K562 (cell line): ENCODE results near the gene LMNTD2. TPM values are rescaled to one million over a fixed set of nuclear protein-coding genes. Genes with fewer than 3 reads are reported as not detected.
A peak's percentile ranks its signal among the peaks of the same experiment; 100 is the strongest.

Experiments
- BRF2 ChIP-seq: IDR thresholded peaks from 3 replicates; pipeline ENCODE4 v1.6.1; 2011; ENCODE audit warnings: borderline replicate concordance, mild to moderate bottlenecking; ENCODE audit not compliant: insufficient read length, insufficient read depth
- E2F6 ChIP-seq, 2 experiments: IDR thresholded peaks; 2 replicates each; pipeline ENCODE4 v1.6.1; 2011; ENCODE audit warnings: borderline replicate concordance in 1 of 2, control low read depth in 1 of 2, low read depth in 1 of 2, low read length in 1 of 2, mild to moderate bottlenecking in 1 of 2, mixed read lengths in 1 of 2, moderate library complexity in 1 of 2; ENCODE audit not compliant: insufficient read depth in 1 of 2, insufficient read length in 1 of 2, poor library complexity in 1 of 2, severe bottlenecking in 1 of 2; ENCODE audit errors: extremely low read depth in 1 of 2
- ID3 ChIP-seq, 2 experiments: fragments of 250-450 bp in 1 of 2; fragments of 450-650 bp in 1 of 2; sonication (Bioruptor Pico) in 1 of 2; IDR thresholded peaks; 2 replicates each; pipeline versions ENCODE4 v1.6.1 to v1.8.0; 2016 to 2021; ENCODE audit warnings: mild to moderate bottlenecking in 2 of 2, moderate library complexity in 2 of 2, missing compliant biosample characterization in 1 of 2, missing genetic modification characterization in 1 of 2
- MNT ChIP-seq, 2 experiments: fragments of 450-650 bp; conservative IDR thresholded peaks; 2 replicates each; pipeline ENCODE4 v1.6.1; 2017; ENCODE audit warnings: mild to moderate bottlenecking in 2 of 2, moderate library complexity in 2 of 2
- SPI1 ChIP-seq: IDR thresholded peaks from 2 replicates; pipeline ENCODE4 v1.6.1; 2011; ENCODE audit warnings: low read depth, low read length, control low read depth, borderline replicate concordance
- ZBTB5 ChIP-seq: fragments of 450-650 bp; IDR thresholded peaks from 2 replicates; pipeline ENCODE4 v1.6.1; 2017; ENCODE audit warnings: antibody characterized with exemption
- ZNF318 ChIP-seq, 2 experiments: fragments of 450-650 bp; IDR thresholded peaks; 2 replicates each; pipeline ENCODE4 v1.6.1; 2016; ENCODE audit warnings: mild to moderate bottlenecking in 2 of 2, borderline replicate concordance in 1 of 2, low read depth in 1 of 2, moderate library complexity in 1 of 2
- ZNF75A ChIP-seq: fragments of 450-650 bp; formaldehyde crosslinking; IDR thresholded peaks from 2 replicates; pipeline ENCODE4 v1.4.0; 2020; ENCODE audit warnings: mild to moderate bottlenecking
- polyA plus RNA-seq, 8 experiments: library from polyadenylated mRNA; depleted of rRNA in 4 of 8; stranded (reverse) in 5 of 8; unstranded in 3 of 8; fragments of >200 nt; fragmentation: Nextera tagmentation in 2 of 8; fragmentation: Illumina TruSeq in 1 of 8; extraction: Ambion mirVana in 2 of 8; extraction: Trizol in 1 of 8; gene quantifications; 2 replicates each; pipeline versions ENCODE4 v1.2.1 to v1.2.3, GENCODE V29; 2011 to 2014; ENCODE audit warnings: inconsistent platforms in 1 of 8, missing spikeins in 1 of 8
- total RNA-seq, 7 experiments: library from RNA; depleted of rRNA in 6 of 7; stranded (reverse); fragments of >200 nt in 6 of 7; fragmentation: Illumina TruSeq in 2 of 7; extraction: Trizol in 2 of 7; gene quantifications; 2 replicates each; pipeline versions ENCODE4 v1.2.1 to v1.2.3, GENCODE V29; 2011 to 2021; ENCODE audit warnings: low replicate concordance in 1 of 7

The LMNTD2 gene
- total and polyA plus RNA-seq, 9 of the 15 experiments (the other 6 are each of a cell fraction or from before 2014, with no cell fraction given) = 0.48 to 4.2 (median 1.5) TPM; not detected in 3

GRCh38 chr11:575996-576768, 15.6 kb upstream of the LMNTD2 start, which contains the start of gene PHRF1 (continued):
- TF ChIP-seq BRF2 (no peak), ZBTB5 (no peak), SPI1 (no peak), E2F6 (IDR thresholded peaks at IDR 0.05; ENCODE audit: borderline replicate concordance in 1 of 2, extremely low read depth in 1 of 2, insufficient read depth in 1 of 2, insufficient read length in 1 of 2, low read depth in 1 of 2, low read length in 1 of 2, poor library complexity in 1 of 2, severe bottlenecking in 1 of 2) (peak; percentile 30 to 79), ID3 (CRISPR knock-in tag; IDR thresholded peaks at IDR 0.05) (no peak), ID3 (tag; IDR thresholded peaks at IDR 0.05) (peak; percentile 51; the same call in 1 of the 2 replicates), ZNF318 (IDR thresholded peaks at IDR 0.05; ENCODE audit: borderline replicate concordance in 1 of 2, low read depth in 1 of 2) (no peak), MNT (conservative IDR thresholded peaks at IDR 0.05) (peak; percentile 75 to 83), ZNF75A (CRISPR knock-in tag) (no peak)
